H1 (cell line): ENCODE data around the gene ERO1B. TPM values are rescaled to one million over a fixed set of nuclear protein-coding genes. Genes with fewer than 3 reads are reported as not detected.

Experiments
- CTCF ChIA-PET: fragments of 300-600 bp; sonication (Branson Sonifier 250); formaldehyde crosslinking; loops from one replicate; lab custom pipeline; 2021; ENCODE audit not compliant: partially characterized antibody; lab: Charles Lee
- POLR2A ChIA-PET: fragments of 300-600 bp; sonication (Branson Sonifier 250); formaldehyde crosslinking; loops from one replicate; lab custom pipeline; 2021; ENCODE audit warnings: inconsistent platforms; ENCODE audit not compliant: partially characterized antibody; lab: Charles Lee
- DNase-seq, 2 experiments: peaks; one replicate each; pipeline versions ENCODE4 v3.0.0 to v3.0.0-alpha.2; 2010 to 2022; ENCODE audit warnings: low spot score in 2 of 2, low read depth in 1 of 2, mixed read lengths in 1 of 2
- FAIRE-seq: peaks from 2 replicates; lab custom pipeline; 2011; peaks lifted over from hg19 to GRCh38; lab: Jason Lieb, UNC
- H2AFZ ChIP-seq: 2 replicates; pipeline ENCODE4 v1.8.1; 2012; ENCODE audit warnings: low read length, inconsistent platforms
- H2AK5ac ChIP-seq: 2 replicates; pipeline ENCODE4 v1.6.1; 2013; ENCODE audit warnings: low read depth, low read length
- H2BK120ac ChIP-seq: replicated peaks from 2 replicates; pipeline ENCODE3; 2013; ENCODE audit warnings: low read depth, low read length, inconsistent platforms
- H2BK12ac ChIP-seq: 2 replicates; pipeline ENCODE4 v1.6.1; 2013; ENCODE audit warnings: low read depth, low read length
- H2BK15ac ChIP-seq: 2 replicates; pipeline ENCODE4 v1.6.1; 2013; ENCODE audit warnings: low read length
- H2BK20ac ChIP-seq: 2 replicates; pipeline ENCODE4 v1.6.1; 2013; ENCODE audit warnings: low read length
- H2BK5ac ChIP-seq: 2 replicates; pipeline ENCODE4 v1.6.1; 2013; ENCODE audit warnings: low read depth, low read length
- H3K14ac ChIP-seq: 2 replicates; pipeline ENCODE4 v1.6.1; 2013; ENCODE audit warnings: inconsistent platforms; ENCODE audit not compliant: insufficient read length
- H3K18ac ChIP-seq: 2 replicates; pipeline ENCODE4 v1.6.1; 2013; ENCODE audit warnings: low read length; ENCODE audit errors: extremely low read depth
- H3K23ac ChIP-seq: 2 replicates; pipeline ENCODE4 v1.6.1; 2013; ENCODE audit warnings: inconsistent platforms; ENCODE audit not compliant: insufficient read length
- H3K23me2 ChIP-seq: 2 replicates; pipeline ENCODE4 v1.6.1; 2013; ENCODE audit warnings: low read depth, low read length
- H3K27ac ChIP-seq: 2 replicates; pipeline ENCODE4 v1.6.1; 2011; ENCODE audit warnings: low read depth, low read length, inconsistent platforms
- H3K27me3 ChIP-seq, 4 experiments: replicated peaks in 1 of 4; 1 replicate in 1 of 4; 2 replicates in 3 of 4; pipeline versions ENCODE4 v1.6.1 to v1.8.1; 2011 to 2013; ENCODE audit warnings: low read length in 3 of 4, mild to moderate bottlenecking in 3 of 4, inconsistent platforms in 2 of 4, mixed read lengths in 2 of 4, moderate library complexity in 1 of 4; ENCODE audit not compliant: control insufficient read depth in 3 of 4, insufficient read depth in 3 of 4; ENCODE audit errors: extremely low read depth in 1 of 4
- H3K36me3 ChIP-seq, 4 experiments: 2 replicates each; pipeline versions ENCODE4 v1.6.1 to v1.8.1; 2011 to 2013; ENCODE audit warnings: mild to moderate bottlenecking in 4 of 4, low read length in 3 of 4, moderate library complexity in 2 of 4, control low read depth in 1 of 4, inconsistent platforms in 1 of 4; ENCODE audit not compliant: insufficient read depth in 4 of 4, control insufficient read depth in 2 of 4
- H3K4ac ChIP-seq: replicated peaks from 2 replicates; pipeline ENCODE3; 2013; ENCODE audit warnings: low read length, low read depth, mixed read lengths, inconsistent platforms; ENCODE audit not compliant: insufficient read length
- H3K4me1 ChIP-seq, 4 experiments: replicated peaks in 1 of 4; 1 replicate in 1 of 4; 2 replicates in 3 of 4; pipeline versions ENCODE4 v1.6.1 to v1.8.1; 2011 to 2013; ENCODE audit warnings: low read length in 3 of 4, inconsistent platforms in 2 of 4, mixed read lengths in 1 of 4; ENCODE audit not compliant: insufficient read depth in 4 of 4, control insufficient read depth in 3 of 4
- H3K4me2 ChIP-seq, 2 experiments: 2 replicates each; pipeline versions ENCODE4 v1.6.1 to v1.8.1; 2011 to 2013; ENCODE audit warnings: low read depth in 2 of 2, low read length in 2 of 2, control low read depth in 1 of 2, inconsistent platforms in 1 of 2, mild to moderate bottlenecking in 1 of 2; ENCODE audit not compliant: insufficient read depth in 1 of 2
- H3K4me3 ChIP-seq, 4 experiments: fragments of 200-600, 300-600 bp in 1 of 4; sonication (generic), shearing (Covaris generic), sonication (Bioruptor Twin) in 1 of 4; 2 replicates each; pipeline versions ENCODE4 v1.5.1 to v1.8.1; 2011 to 2016; ENCODE audit warnings: low read length in 4 of 4, low read depth in 3 of 4, control low read depth in 2 of 4, inconsistent platforms in 2 of 4, mild to moderate bottlenecking in 2 of 4, mixed read lengths in 1 of 4, moderate library complexity in 1 of 4; ENCODE audit not compliant: insufficient read depth in 2 of 4; ENCODE audit errors: extremely low read depth in 1 of 4
- H3K56ac ChIP-seq: replicated peaks from 2 replicates; pipeline ENCODE3; 2013; ENCODE audit warnings: low read depth, mild to moderate bottlenecking, mixed read lengths, low read length, inconsistent platforms; ENCODE audit not compliant: insufficient read length
- H3K79me1 ChIP-seq: 2 replicates; pipeline ENCODE4 v1.6.1; 2013; ENCODE audit warnings: low read depth, low read length, control low read depth
- H3K79me2 ChIP-seq, 2 experiments: 2 replicates each; pipeline versions ENCODE4 v1.6.1 to v1.8.1; 2012 to 2013; ENCODE audit warnings: low read length in 2 of 2, mild to moderate bottlenecking in 2 of 2, inconsistent platforms in 1 of 2; ENCODE audit not compliant: insufficient read depth in 2 of 2, control insufficient read depth in 1 of 2
- H3K9ac ChIP-seq, 4 experiments: replicated peaks in 1 of 4; 1 replicate in 1 of 4; 2 replicates in 3 of 4; pipeline versions ENCODE4 v1.6.1 to v1.8.1; 2011 to 2013; ENCODE audit warnings: low read depth in 3 of 4, low read length in 3 of 4, control low read depth in 2 of 4, mild to moderate bottlenecking in 2 of 4, moderate library complexity in 2 of 4, inconsistent platforms in 1 of 4; ENCODE audit errors: extremely low read depth in 1 of 4
- H3K9me3 ChIP-seq, 2 experiments: 2 replicates each; pipeline versions ENCODE4 v1.6.1 to v1.8.1; 2012 to 2013; ENCODE audit warnings: mild to moderate bottlenecking in 2 of 2, moderate library complexity in 2 of 2, control low read depth in 1 of 2, inconsistent platforms in 1 of 2, low read depth in 1 of 2, low read length in 1 of 2, mixed read lengths in 1 of 2; ENCODE audit not compliant: insufficient read depth in 2 of 2
- H4K20me1 ChIP-seq, 2 experiments: replicated peaks in 1 of 2; 2 replicates each; pipeline versions ENCODE3 to v1.8.1; 2011 to 2013; ENCODE audit warnings: inconsistent platforms in 2 of 2, low read length in 2 of 2, mild to moderate bottlenecking in 1 of 2; ENCODE audit not compliant: insufficient read depth in 2 of 2, control insufficient read depth in 1 of 2
- H4K5ac ChIP-seq: 2 replicates; pipeline ENCODE4 v1.6.1; 2013; ENCODE audit warnings: low read length, low read depth, mixed read lengths, inconsistent platforms; ENCODE audit not compliant: insufficient read length
- H4K8ac ChIP-seq: 2 replicates; pipeline ENCODE4 v1.8.0; 2013; ENCODE audit warnings: mild to moderate bottlenecking, moderate library complexity, low read length, inconsistent platforms; ENCODE audit not compliant: insufficient read depth; ENCODE audit errors: extremely low read depth
- H4K91ac ChIP-seq: replicated peaks from 2 replicates; pipeline ENCODE3; 2013; ENCODE audit warnings: low read length, mixed read lengths, inconsistent platforms; ENCODE audit not compliant: insufficient read length
- BACH1 ChIP-seq: IDR thresholded peaks from 2 replicates; pipeline ENCODE4 v1.6.1; 2012; ENCODE audit warnings: low read length, improper control_type of control experiment
- BCL11A ChIP-seq, 2 experiments: IDR thresholded peaks; one replicate each; pipeline ENCODE4 v1.6.1; 2011; ENCODE audit warnings: low read depth in 2 of 2, low read length in 2 of 2, mild to moderate bottlenecking in 2 of 2
- MAFK ChIP-seq: IDR thresholded peaks from 2 replicates; pipeline ENCODE4 v1.6.1; 2012; ENCODE audit warnings: low read depth, mild to moderate bottlenecking, improper control_type of control experiment, low read length
- WGBS, 2 experiments: shearing (Covaris generic) in 1 of 2; methylation state at CpG; one replicate each; pipeline versions ENCODE4 v1.1.6 to v1.1.7; 2013 to 2015; ENCODE audit warnings: low lambda C conversion rate in 2 of 2, mixed read lengths in 2 of 2, inconsistent platforms in 1 of 2, low coverage in 1 of 2, missing lambda C conversion rate in 1 of 2; ENCODE audit not compliant: insufficient replicate concordance in 2 of 2, insufficient coverage in 1 of 2, insufficient read length in 1 of 2; ENCODE audit errors: extremely low coverage in 1 of 2, missing lambda C conversion rate in 1 of 2; 5-methylcytosine and 5-hydroxymethylcytosine counted together
- polyA plus RNA-seq, 7 experiments: library from polyadenylated mRNA; depleted of rRNA in 3 of 7; stranded (reverse) in 5 of 7; unstranded in 2 of 7; fragments of >200 nt in 5 of 7; fragments of 200-250 nt in 2 of 7; gene quantifications; 1 replicate in 5 of 7; 2 replicates in 1 of 7; 4 replicates in 1 of 7; pipeline versions ENCODE4 v1.2.1 to v1.2.3, GENCODE V29; 2011 to 2013; ENCODE audit warnings: missing spikeins in 2 of 7, mixed read lengths in 2 of 7
- total RNA-seq: library from RNA; stranded (reverse); fragmentation: NEBNext Ultra II Directional; extraction: Animal tissue kit (Norgen Biotek cat#: 25700); gene quantifications from 2 replicates; pipeline ENCODE4 v1.2.1, GENCODE V29; 2021

Gene ERO1B
- total and polyA plus RNA-seq, 2 of the 8 experiments (the other 6 are each of a cell fraction or from before 2014, with no cell fraction given): 0.74 to 5.6 TPM

DNA sequence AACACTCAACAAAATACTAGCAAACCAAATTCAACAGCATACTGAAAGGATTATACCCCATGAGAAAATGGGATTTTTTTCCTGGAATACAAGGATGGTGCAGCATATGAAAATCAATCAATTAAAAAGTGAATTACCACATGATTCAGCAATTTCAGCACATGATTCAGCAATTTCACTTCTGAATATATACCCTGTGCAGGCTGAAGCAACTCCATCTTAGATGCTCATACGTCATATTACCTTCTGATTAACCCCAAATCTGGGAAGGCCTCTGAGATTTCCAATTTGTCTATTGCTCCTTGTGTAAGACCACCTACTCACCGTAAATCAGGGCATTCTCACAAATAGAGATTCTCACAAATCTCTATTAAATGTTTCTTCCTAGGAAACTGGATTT is 43.8 kb upstream of the ERO1B start:
- 92% methylated on average over 2 of the region's 2 CpGs; no CpG with 5 or more reads in 1 of the 2 experiments for WGBS, 2 experiments
- Histone ChIP-seq H2BK15ac (no peak overlapping the region), H3K36me3 (no peaks in the 10 kb centered on the region), H3K9ac (no peak overlapping the region), H3K56ac (no peak overlapping the region), H3K4me2 (no peak overlapping the region), H3K4ac (no peak overlapping the region), H3K27ac (no peak overlapping the region), H3K23ac (no peak overlapping the region), H3K27me3 (no peaks in the 10 kb centered on the region), H3K23me2 (no peaks in the 10 kb centered on the region), H4K20me1 (no peaks in the 10 kb centered on the region), H2BK20ac (no peak overlapping the region), H3K14ac (no peak overlapping the region), H3K79me2 (no peaks in the 10 kb centered on the region), H2BK120ac (no peak overlapping the region)
- CTCF ChIA-PET: interaction anchor here (0.5 to 0.7 kb wide), 2 partner anchors 12 to 23 kb away, joined by 3 read pairs; no protein-coding TSS in a partner anchor
- DNase-seq: no peak
- no peak for TF ChIP-seq BCL11A (IDR thresholded peaks at IDR 0.05; ENCODE audit: low read depth in 2 of 2, low read length in 2 of 2)
- peak; percentile 56 for TF ChIP-seq BACH1
- 0 out of 2 replicates have a peak, but pooled peaks have one; percentile 21 for TF ChIP-seq MAFK
- TF ChIP-seq, all 59 proteins: peak for 2
- Histone ChIP-seq H2AK5ac (no peak overlapping the region), H2BK12ac (no peak overlapping the region), H2BK5ac (no peak overlapping the region), H3K18ac (no peak overlapping the region), H3K4me3 (no peak overlapping the region), H2AFZ (no peak overlapping the region; the same call in 1 of the 2 replicates), H4K5ac (no peak overlapping the region), H3K9me3 (peaks cover 0 to 15% of the 10 kb centered on the region in 2 experiments; a peak in 2 of 4 replicates), H4K91ac (no peak overlapping the region), H4K8ac (no peak overlapping the region), H3K4me1 (no peaks in the 10 kb centered on the region), H3K79me1 (no peaks in the 10 kb centered on the region)
- POLR2A ChIA-PET: no interaction called here
- no peak for FAIRE-seq
